Breast epithelium (tissue), 4 donors: ENCODE results near the gene ABCA3. TPM values are rescaled to one million over a fixed set of nuclear protein-coding genes. Genes with fewer than 3 reads are reported as not detected.
"Not testable (repeated sequence)": the region's sequence is repeated elsewhere in the genome, so short reads cannot be mapped to it uniquely, and the experiment has no call there.

Experiments used
- DNase-seq, 2 donors: peaks; one replicate each; pipeline ENCODE4 v3.0.0-alpha.2; 2019; ENCODE audit warnings: low spot score in 2 of 2
- H3K27ac ChIP-seq, 2 donors: fragments of 200-600 bp; sonication (generic) in 1 of 2; one replicate each; pipeline ENCODE4 v1.5.1; 2016 to 2019; ENCODE audit warnings: mild to moderate bottlenecking in 1 of 2
- H3K27me3 ChIP-seq, 2 donors: fragments of 200-600 bp; sonication (generic) in 1 of 2; one replicate each; pipeline versions ENCODE4 v1.5.1 to v1.6.0; 2017 to 2019; ENCODE audit warnings: control low read depth in 1 of 2, mild to moderate bottlenecking in 1 of 2
- H3K36me3 ChIP-seq: fragments of 200-600 bp; one replicate; pipeline ENCODE4 v1.5.1; 2019
- H3K4me1 ChIP-seq, 2 donors: fragments of 200-600 bp; sonication (generic); one replicate each; pipeline ENCODE4 v1.5.1; 2016 to 2019; ENCODE audit warnings: control low read depth in 1 of 2
- H3K4me3 ChIP-seq, 3 donors: fragments of 200-600 bp; sonication (generic); 1 replicate in 2 of 3; 2 replicates in 1 of 3; pipeline ENCODE4 v1.5.1; 2016 to 2019; ENCODE audit warnings: mild to moderate bottlenecking in 3 of 3, moderate library complexity in 2 of 3
- H3K9me3 ChIP-seq, 2 donors: fragments of 200-600 bp; sonication (generic) in 1 of 2; one replicate each; pipeline ENCODE4 v1.5.1; 2016 to 2019; ENCODE audit warnings: control low read depth in 1 of 2
- POLR2A ChIP-seq: fragments of 450-650 bp; IDR thresholded peaks from one replicate; pipeline ENCODE4 v1.6.1; 2016; ENCODE audit warnings: antibody characterized with exemption, mild to moderate bottlenecking, moderate library complexity
- POLR2AphosphoS5 ChIP-seq, 3 donors: sonication (generic); formaldehyde crosslinking; IDR thresholded peaks; one replicate each; pipeline ENCODE4 v1.6.1; 2017; ENCODE audit warnings: antibody characterized with exemption in 3 of 3
- intact Hi-C: fragments of 100-400 bp; cut with DNase I; formaldehyde crosslinking; loops from one replicate; pipeline ENCODE4 v1.15.1; 2023; ENCODE audit warnings: low total_unique reads
- total RNA-seq, 3 donors: library from RNA; depleted of rRNA; stranded (reverse); fragments of >200 nt; gene quantifications; one replicate each; pipeline ENCODE4 v1.1.0, GENCODE V29; 2016
- TF ChIP-seq, protein P1 (sequence below), 3 donors: fragments of 450-650 bp; IDR thresholded peaks; one replicate each; pipeline ENCODE4 v1.5.1; 2016 to 2017; ENCODE audit warnings: antibody characterized with exemption in 3 of 3, mild to moderate bottlenecking in 3 of 3, moderate library complexity in 3 of 3

The ABCA3 gene
- total RNA-seq, 3 donors from 2014 or later, result 6.2 to 7.8 (median 6.3) TPM

DNA sequence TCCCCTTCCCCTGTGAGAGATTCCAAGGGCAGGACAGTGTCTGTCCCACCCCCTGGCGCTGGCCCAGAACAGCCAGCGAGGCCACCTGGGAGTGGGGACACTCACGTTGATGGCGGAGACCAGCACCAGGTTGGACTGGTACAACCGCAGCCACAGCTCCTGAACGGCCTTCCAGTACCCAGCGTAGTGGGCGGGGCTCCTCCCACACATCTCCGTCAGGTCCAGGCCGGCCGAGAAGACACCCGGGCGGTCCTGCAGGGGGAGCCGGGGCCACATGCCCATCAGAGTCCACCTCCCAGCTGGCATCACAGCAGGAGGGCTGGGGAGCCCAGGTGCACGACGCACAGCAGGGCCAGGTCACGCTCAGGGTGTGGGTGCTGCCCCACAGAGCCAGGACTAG is 96.2 kb downstream of the ABCA3 start:
- no peaks in the 10 kb centered on the region for H3K9me3 ChIP-seq
- H3K4me3 ChIP-seq, result no peak overlapping the region
- DNase-seq, result no peak
- H3K4me1 ChIP-seq, result no peaks in the 10 kb centered on the region
- H3K27ac ChIP-seq, result no peak overlapping the region
- intact Hi-C loops, result no loop called here
- no peaks in the 10 kb centered on the region for H3K27me3 ChIP-seq
- TF ChIP-seq, protein P1, sequence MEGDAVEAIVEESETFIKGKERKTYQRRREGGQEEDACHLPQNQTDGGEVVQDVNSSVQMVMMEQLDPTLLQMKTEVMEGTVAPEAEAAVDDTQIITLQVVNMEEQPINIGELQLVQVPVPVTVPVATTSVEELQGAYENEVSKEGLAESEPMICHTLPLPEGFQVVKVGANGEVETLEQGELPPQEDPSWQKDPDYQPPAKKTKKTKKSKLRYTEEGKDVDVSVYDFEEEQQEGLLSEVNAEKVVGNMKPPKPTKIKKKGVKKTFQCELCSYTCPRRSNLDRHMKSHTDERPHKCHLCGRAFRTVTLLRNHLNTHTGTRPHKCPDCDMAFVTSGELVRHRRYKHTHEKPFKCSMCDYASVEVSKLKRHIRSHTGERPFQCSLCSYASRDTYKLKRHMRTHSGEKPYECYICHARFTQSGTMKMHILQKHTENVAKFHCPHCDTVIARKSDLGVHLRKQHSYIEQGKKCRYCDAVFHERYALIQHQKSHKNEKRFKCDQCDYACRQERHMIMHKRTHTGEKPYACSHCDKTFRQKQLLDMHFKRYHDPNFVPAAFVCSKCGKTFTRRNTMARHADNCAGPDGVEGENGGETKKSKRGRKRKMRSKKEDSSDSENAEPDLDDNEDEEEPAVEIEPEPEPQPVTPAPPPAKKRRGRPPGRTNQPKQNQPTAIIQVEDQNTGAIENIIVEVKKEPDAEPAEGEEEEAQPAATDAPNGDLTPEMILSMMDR (IDR thresholded peaks at IDR 0.05), result no peak
- no peak for TF ChIP-seq POLR2A
- no peaks in the 10 kb centered on the region for H3K36me3 ChIP-seq

DNA sequence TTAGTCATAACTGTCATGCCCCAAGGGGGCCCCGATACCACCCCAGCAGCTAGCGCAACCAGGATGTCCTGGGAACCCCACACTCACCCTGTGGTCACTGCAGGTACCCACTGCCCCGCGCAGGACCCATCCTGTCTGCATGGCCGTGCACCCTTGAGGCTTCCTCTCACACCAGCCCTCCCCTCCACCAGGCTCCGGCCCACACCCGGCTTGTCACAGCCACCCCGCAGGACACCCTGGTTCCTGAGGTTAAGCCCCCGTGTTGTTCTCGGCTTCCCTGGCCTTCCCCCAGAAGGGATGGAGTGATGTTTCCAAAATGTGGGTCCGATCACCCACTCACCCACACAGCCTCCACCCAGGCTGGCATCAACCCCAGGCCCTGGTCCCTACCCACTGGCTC is 96.7 kb downstream of the ABCA3 start:
- H3K36me3 ChIP-seq, result no peaks in the 10 kb centered on the region

DNA sequence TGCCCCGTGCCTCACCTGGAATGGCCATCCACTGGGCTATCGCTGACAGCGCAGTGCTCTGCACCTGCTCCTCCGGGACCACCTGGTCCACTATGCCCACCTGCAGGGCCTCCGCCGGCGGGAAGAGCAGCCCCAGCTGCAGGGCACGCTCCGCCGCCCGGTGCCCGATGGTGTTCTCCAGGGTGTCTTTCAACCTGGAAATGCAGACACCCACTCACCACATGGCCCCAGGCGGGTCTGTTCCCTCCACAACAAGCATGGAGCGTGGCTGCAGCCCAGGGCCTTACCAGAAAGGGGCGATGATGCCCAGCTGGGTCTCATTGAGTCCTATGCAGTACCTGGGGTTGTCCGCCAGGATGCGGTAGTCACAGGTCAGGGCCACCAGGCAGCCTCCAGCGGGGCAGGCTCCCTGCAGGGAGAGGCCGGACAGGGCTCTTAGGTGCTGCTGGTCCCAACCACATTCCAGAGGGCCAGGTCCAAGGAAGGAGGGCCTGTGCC is 97.4 kb downstream of the ABCA3 start:
- H3K9me3 ChIP-seq, result no peaks in the 10 kb centered on the region
- DNase-seq, result no peak
- H3K36me3 ChIP-seq, result no peaks in the 10 kb centered on the region
- H3K27ac ChIP-seq, result no peak overlapping the region
- no peaks in the 10 kb centered on the region for H3K27me3 ChIP-seq
- TF ChIP-seq POLR2A (no peak), POLR2AphosphoS5 (IDR thresholded peaks at IDR 0.05) (no peak)
- TF ChIP-seq, protein P1 (IDR thresholded peaks at IDR 0.05), result no peak
- no peaks in the 10 kb centered on the region for H3K4me1 ChIP-seq
- intact Hi-C loops, result no loop called here
- H3K4me3 ChIP-seq, result no peak overlapping the region

More for the DNA sequence above, 96.7 kb downstream of the ABCA3 start:
- Histone ChIP-seq H3K9me3 (no peaks in the 10 kb centered on the region), H3K27me3 (no peaks in the 10 kb centered on the region), H3K27ac (no peak overlapping the region), H3K4me1 (no peaks in the 10 kb centered on the region), H3K4me3 (no peak overlapping the region)
- DNase-seq, result no peak
- TF ChIP-seq, protein P1 (IDR thresholded peaks at IDR 0.05), result no peak
- TF ChIP-seq POLR2A, result no peak
- no peak for TF ChIP-seq POLR2AphosphoS5 (IDR thresholded peaks at IDR 0.05)
- intact Hi-C loops, result no loop called here

- no peak overlapping the region for H3K27ac ChIP-seq
- no peak overlapping the region for H3K4me3 ChIP-seq
- H3K36me3 ChIP-seq, result no peaks in the 10 kb centered on the region
- no peaks in the 10 kb centered on the region for H3K9me3 ChIP-seq
- no peaks in the 10 kb centered on the region for H3K4me1 ChIP-seq
- DNase-seq, result no peak
- intact Hi-C loops, result no loop called here
- TF ChIP-seq POLR2AphosphoS5 (IDR thresholded peaks at IDR 0.05), result no peak
- TF ChIP-seq POLR2A, result no peak
- TF ChIP-seq, protein P1 (IDR thresholded peaks at IDR 0.05), result no peak
- no peaks in the 10 kb centered on the region for H3K27me3 ChIP-seq
Observed at GRCh38 chr16:2242598-2242997, 97.9 kb downstream of the ABCA3 start.

GRCh38 chr16:2240331-2240730 is 100.2 kb downstream of the ABCA3 start:
- H3K27ac ChIP-seq, H3K4me3 ChIP-seq, H3K36me3 ChIP-seq, H3K27me3 ChIP-seq, DNase-seq, intact Hi-C loops, H3K9me3 ChIP-seq: not testable (repeated sequence)
- H3K4me1 ChIP-seq, result peaks cover 6 to 14% of the 10 kb centered on the region in 2 donors
